LNCaP clone FGC (cell line): ENCODE data around the gene PKN1.
A peak's percentile ranks its signal among the peaks of the same experiment; 100 is the strongest.
"Not testable (repeated sequence)": the region's sequence is repeated elsewhere in the genome, so short reads cannot be mapped to it uniquely, and the experiment has no call there.

Source experiments
- DNase-seq: peaks from one replicate; pipeline ENCODE4 v3.0.0-alpha.2; 2011; ENCODE audit warnings: low read depth
- H3K4me3 ChIP-seq: 2 replicates; pipeline ENCODE4 v1.5.1; 2011; ENCODE audit warnings: mild to moderate bottlenecking, low read depth, low read length, control low read depth
- TF ChIP-seq, protein P1 (sequence below): IDR thresholded peaks from 2 replicates; pipeline ENCODE4 v1.5.1; 2012; ENCODE audit warnings: mild to moderate bottlenecking; ENCODE audit not compliant: control insufficient read depth, insufficient read depth; ENCODE audit errors: extremely low read depth

PKN1 gene

DNA sequence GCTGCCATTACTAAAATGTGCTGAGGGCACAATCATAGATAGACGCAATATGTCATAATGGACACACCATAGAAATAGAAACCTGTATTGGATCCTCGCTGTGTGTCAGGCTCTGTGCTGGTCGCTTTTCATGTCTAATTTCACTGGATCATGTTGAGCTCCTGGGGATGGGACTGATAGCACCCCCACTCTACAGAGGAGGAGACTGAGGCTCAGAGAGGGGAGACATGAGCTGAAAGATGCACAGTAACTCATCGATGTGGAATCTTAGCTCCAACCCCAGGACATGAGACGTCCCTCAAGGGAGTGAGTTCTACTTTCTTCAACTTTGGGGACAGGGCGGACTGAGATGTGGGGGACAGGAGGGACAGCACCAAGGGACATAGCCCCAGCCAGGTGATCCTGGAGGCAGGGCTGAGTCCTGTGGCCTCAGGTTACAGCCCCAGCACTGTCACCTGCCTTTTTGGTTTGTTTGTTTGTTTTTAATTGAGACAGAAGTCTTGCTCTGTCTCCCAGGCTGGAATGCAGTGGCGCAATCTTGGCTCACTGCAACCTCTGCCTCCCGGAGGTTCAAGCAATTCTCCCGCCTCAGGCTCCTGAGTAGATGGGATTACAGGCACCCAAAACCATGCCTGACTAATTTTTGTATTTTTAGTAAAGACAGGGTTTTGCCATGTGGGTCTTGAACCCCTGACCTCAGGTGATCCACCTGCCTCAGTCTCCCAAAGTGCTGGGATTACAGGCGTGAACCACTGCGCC, 69.4 kb downstream of the PKN1 start:
- TF ChIP-seq, protein P1, sequence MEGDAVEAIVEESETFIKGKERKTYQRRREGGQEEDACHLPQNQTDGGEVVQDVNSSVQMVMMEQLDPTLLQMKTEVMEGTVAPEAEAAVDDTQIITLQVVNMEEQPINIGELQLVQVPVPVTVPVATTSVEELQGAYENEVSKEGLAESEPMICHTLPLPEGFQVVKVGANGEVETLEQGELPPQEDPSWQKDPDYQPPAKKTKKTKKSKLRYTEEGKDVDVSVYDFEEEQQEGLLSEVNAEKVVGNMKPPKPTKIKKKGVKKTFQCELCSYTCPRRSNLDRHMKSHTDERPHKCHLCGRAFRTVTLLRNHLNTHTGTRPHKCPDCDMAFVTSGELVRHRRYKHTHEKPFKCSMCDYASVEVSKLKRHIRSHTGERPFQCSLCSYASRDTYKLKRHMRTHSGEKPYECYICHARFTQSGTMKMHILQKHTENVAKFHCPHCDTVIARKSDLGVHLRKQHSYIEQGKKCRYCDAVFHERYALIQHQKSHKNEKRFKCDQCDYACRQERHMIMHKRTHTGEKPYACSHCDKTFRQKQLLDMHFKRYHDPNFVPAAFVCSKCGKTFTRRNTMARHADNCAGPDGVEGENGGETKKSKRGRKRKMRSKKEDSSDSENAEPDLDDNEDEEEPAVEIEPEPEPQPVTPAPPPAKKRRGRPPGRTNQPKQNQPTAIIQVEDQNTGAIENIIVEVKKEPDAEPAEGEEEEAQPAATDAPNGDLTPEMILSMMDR: no peak
- DNase-seq: no peak
- no peak overlapping the region for H3K4me3 ChIP-seq

DNA sequence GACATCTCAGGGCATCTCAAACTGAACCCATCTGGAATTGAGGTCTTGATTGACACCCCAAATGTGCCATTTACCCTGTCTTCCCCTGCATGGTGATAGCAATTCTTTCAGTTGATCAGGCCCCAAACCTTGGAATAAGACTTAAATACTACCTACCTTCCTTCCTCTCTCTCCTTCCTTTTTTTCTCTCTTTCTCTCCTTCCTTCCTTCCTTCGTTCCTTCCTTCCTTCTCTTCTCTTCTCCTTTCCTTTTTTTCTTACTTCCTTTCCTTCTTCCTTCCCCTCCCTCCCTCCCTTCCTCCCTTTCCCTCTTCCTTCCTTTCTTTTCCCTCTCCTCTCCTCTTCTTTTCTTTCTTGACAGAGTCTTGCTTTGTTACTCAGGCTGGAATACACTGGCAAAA, 70.2 kb downstream of the PKN1 start:
- no peak overlapping the region for H3K4me3 ChIP-seq
- no peak for DNase-seq
- TF ChIP-seq, protein P1: no peak

DNA sequence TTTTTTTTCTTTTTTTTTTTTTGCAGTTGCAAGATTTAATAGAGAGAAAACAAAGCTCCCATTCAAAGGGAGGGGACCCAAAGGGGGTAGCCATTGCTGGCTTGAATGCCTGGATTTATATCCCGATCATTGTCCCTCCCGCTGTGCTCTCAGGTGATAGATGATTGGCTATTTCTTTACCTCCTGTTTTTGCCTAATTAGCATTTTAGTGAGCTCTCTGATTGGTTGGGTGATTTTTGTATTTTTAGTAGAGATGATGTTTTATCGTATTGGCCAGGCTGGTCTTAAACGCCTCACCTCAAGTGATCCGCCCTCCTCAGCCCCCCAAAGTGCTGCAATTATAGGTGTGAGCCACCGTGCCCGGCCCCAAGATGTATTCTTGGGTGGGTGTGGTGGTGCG, 71.5 kb downstream of the PKN1 start:
- H3K4me3 ChIP-seq, DNase-seq: not testable (repeated sequence)

DNA sequence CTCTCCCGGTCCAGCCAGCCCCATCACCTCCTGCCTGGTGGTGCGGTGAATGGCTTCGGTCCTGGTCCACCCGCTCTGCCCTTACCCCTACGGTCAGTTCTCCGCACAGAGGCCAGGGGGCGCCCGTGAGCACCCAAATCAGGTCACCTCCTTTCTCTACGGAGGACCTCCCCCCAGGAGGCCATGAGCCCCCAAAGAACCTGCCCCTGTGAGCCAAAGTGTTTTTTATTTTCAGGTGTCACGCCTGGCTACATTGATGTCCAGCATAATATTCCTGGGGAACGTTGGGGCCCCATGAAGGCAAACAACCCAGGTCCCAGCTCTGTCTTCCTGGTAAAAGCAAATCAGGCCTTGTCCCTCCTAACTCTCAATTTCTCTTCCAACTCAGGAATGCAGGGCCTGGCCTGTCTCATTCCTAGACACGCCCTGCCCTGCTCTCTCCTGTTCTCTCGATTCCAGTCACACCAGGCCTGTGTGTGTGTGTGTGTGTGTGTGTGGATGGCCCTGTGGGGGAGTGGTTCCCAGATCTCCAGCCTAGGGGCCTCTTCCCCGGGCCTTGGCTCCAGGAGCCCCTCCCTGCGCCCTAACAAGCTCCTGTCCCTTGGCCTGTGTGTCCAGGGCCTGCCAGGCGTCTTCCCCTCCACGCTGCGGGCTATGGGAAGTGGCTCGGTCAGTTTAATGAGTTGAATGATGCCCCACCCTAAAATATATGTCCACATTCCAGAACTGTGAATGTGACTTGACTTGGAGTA, 72.6 kb downstream of the PKN1 start:
- TF ChIP-seq, protein P1: peak; percentile 78
- DNase-seq: no peak
- H3K4me3 ChIP-seq: no peak overlapping the region

DNA sequence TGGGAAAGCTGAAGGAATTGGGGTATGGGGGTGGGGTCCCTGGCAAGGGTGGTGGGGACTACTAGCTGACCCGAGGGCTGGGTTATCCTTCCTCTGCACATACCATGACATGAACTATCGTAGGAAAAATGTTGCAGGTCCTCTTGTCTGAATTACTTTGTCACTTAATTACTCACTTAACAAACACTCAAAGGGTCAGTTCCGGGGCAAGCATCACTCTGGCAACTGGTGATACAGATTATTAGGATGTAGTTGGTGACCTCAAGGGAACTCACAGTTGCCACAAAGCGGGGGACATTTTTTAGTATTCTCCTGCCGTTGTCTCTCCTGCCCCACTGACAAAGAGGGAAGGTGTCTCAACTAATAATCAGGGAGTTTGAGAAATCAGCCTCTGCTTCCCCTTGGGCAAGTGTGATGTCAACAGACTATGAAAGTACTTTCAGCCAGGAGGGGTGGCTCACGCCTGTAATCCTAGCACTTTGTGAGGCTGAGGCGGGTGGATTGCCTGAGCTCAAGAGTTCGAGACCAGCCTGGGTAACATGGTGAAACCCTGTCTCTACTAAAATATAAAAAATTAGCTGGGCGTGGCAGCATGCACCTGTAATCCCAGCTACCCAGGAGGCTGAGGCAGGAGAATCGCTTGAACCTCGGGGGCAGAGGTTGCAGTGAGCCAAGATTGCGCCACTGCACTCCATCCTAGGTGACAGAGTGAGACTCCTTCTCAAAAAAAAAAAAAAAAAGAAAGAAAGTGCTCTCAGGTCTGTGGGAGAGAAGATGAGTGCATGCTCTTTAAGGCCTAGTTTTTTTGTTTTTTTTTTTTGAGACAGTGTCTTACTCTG, 74.8 kb downstream of the PKN1 start:
- no peak overlapping the region for H3K4me3 ChIP-seq
- TF ChIP-seq, protein P1: no peak
- DNase-seq: no peak

DNA sequence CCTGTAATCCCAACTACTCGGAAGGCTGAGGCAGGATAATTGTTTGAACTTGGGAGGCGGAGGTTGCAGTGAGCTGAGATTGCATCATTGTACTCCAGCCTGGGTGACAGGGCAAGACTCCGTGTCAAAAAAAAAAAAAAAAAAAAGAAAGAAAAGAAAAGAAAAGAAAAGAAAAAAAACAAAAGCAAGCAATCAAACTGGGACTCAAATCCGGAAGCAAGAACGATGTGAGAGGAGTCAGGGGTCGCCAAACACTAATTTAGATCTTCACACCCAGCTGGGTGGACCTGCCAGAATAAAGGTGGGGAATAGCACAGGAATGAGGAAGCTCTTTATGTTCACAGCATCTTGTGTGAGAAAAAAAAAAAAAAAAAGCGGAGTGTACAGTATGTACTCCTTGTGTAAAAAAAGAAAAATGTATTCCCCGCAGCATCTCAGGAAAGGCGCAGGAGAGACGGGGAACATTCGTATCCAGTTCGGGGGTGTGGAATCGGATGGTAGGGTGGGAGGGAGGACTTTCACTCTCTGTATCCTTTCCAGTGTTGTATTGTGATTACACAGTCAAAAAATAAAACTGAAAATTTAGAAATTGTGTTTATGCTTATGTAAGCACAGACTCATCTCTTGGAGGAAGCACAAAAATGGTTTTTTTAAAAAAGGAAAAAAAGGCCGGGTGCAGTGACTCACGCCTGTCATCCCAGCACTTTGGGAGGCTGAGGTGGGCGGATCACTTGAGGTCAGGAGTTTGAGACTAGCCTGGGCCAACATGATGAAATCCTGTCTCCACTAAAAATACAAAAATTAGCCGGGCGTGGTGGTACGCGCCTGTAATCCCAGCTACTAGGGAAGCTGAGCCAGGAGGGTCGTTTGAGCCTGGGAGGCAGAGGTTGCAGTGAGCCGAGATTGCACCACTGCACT, 77.5 kb downstream of the PKN1 start:
- DNase-seq: no peak

More for the DNA sequence above, 77.5 kb downstream of the PKN1 start:
- H3K4me3 ChIP-seq: no peak overlapping the region
- TF ChIP-seq, protein P1: no peak
